Hepatocyte (in vitro differentiated cells): ENCODE measurements around the gene LSM11. TPM values are rescaled to one million over a fixed set of nuclear protein-coding genes. Genes with fewer than 3 reads are reported as not detected.

Source experiments
- DNase-seq: peaks from one replicate; pipeline ENCODE4 v3.0.0-alpha.2; 2016; ENCODE audit warnings: low spot score
- H2AFZ ChIP-seq: fragments of 200-600 bp; sonication (generic); 2 replicates; pipeline ENCODE4 v1.6.0; 2016; ENCODE audit warnings: antibody characterized with exemption, mild to moderate bottlenecking
- H3K27ac ChIP-seq: fragments of 200-600 bp; sonication (generic); 2 replicates; pipeline ENCODE4 v1.5.1; 2016; ENCODE audit warnings: mild to moderate bottlenecking
- H3K27me3 ChIP-seq: fragments of 200-600 bp; sonication (generic); 2 replicates; pipeline ENCODE4 v1.6.1; 2016
- H3K36me3 ChIP-seq: fragments of 200-600 bp; sonication (generic); replicated peaks from 2 replicates; pipeline ENCODE4 v1.5.1; 2016; ENCODE audit warnings: low read depth; ENCODE audit not compliant: insufficient read depth
- H3K4me1 ChIP-seq: fragments of 200-600 bp; sonication (generic); 2 replicates; pipeline ENCODE4 v1.5.1; 2016; ENCODE audit warnings: mild to moderate bottlenecking, moderate library complexity; ENCODE audit not compliant: insufficient read depth
- H3K4me2 ChIP-seq: fragments of 200-600 bp; sonication (generic); 2 replicates; pipeline ENCODE4 v1.6.0; 2016
- H3K4me3 ChIP-seq: fragments of 200-600 bp; sonication (generic); 2 replicates; pipeline ENCODE4 v1.5.1; 2016; ENCODE audit warnings: mild to moderate bottlenecking
- H3K79me2 ChIP-seq: fragments of 200-600 bp; sonication (generic); 2 replicates; pipeline ENCODE4 v1.6.0; 2017; ENCODE audit warnings: mild to moderate bottlenecking
- H3K9me2 ChIP-seq: fragments of 200-600 bp; sonication (generic); replicated peaks from 2 replicates; pipeline ENCODE4 v1.6.0; 2017; ENCODE audit warnings: mild to moderate bottlenecking; ENCODE audit not compliant: insufficient read depth
- H3K9me3 ChIP-seq: fragments of 200-600 bp; sonication (generic); 2 replicates; pipeline ENCODE4 v1.5.1; 2016; ENCODE audit warnings: low read depth, mild to moderate bottlenecking
- H4K20me1 ChIP-seq: fragments of 200-600 bp; sonication (generic); 2 replicates; pipeline ENCODE4 v1.6.0; 2016; ENCODE audit warnings: mild to moderate bottlenecking; ENCODE audit not compliant: insufficient read depth, poor library complexity, severe bottlenecking
- CTCF ChIP-seq: fragments of 200-600 bp; sonication (generic); IDR thresholded peaks from 2 replicates; pipeline ENCODE4 v1.5.1; 2016; ENCODE audit warnings: antibody characterized with exemption, mild to moderate bottlenecking; ENCODE audit not compliant: poor library complexity
- EZH2 ChIP-seq: fragments of 200-600 bp; sonication (generic); IDR thresholded peaks from 2 replicates; pipeline ENCODE4 v1.6.1; 2016; ENCODE audit warnings: antibody characterized with exemption, mild to moderate bottlenecking, borderline replicate concordance
- EZH2phosphoT487 ChIP-seq: fragments of 200-600 bp; sonication (generic); IDR thresholded peaks from one replicate; pipeline ENCODE4 v1.6.1; 2018; ENCODE audit warnings: antibody characterized with exemption, mild to moderate bottlenecking, low read depth, moderate library complexity; ENCODE audit not compliant: unreplicated experiment, severe bottlenecking
- WGBS: methylation state at CpG from one replicate; pipeline ENCODE4 v1.1.6; 2016; ENCODE audit warnings: low lambda C conversion rate; ENCODE audit errors: missing lambda C conversion rate; 5-methylcytosine and 5-hydroxymethylcytosine counted together
- polyA plus RNA-seq: library from polyadenylated mRNA; unstranded; fragments of >200 nt; fragmentation: Nextera tagmentation; extraction: Ambion mirVana; gene quantifications from 2 replicates; pipeline ENCODE4 v1.2.1, GENCODE V29; 2016
- total RNA-seq: library from RNA; depleted of rRNA; stranded (reverse); fragments of >200 nt; gene quantifications from 2 replicates; pipeline ENCODE4 v1.2.3, GENCODE V29; 2014

The LSM11 gene
- total and polyA plus RNA-seq, 2 experiments from 2014 or later: 2.1 to 6.4 TPM

GRCh38 chr5:157770665-157771064, 27.2 kb downstream of the LSM11 start:
- WGBS: 92% methylated on average over 4 of the region's 4 CpGs
- Histone ChIP-seq H3K9me3 (no peaks in the 10 kb centered on the region), H3K9me2 (no peaks in the 10 kb centered on the region), H4K20me1 (no peaks in the 10 kb centered on the region), H3K4me3 (no peak overlapping the region), H3K4me2 (no peak overlapping the region), H3K27ac (no peak overlapping the region), H3K79me2 (no peaks in the 10 kb centered on the region), H3K36me3 (no peaks in the 10 kb centered on the region), H3K4me1 (no peaks in the 10 kb centered on the region), H3K27me3 (no peaks in the 10 kb centered on the region), H2AFZ (no peak overlapping the region)
- TF ChIP-seq EZH2 (no peak), EZH2phosphoT487 (no peak), CTCF (no peak)
- no peak for DNase-seq

GRCh38 chr5:157772127-157772526, 28.6 kb downstream of the LSM11 start:
- Histone ChIP-seq H3K9me2 (no peaks in the 10 kb centered on the region), H2AFZ (no peak overlapping the region), H4K20me1 (no peaks in the 10 kb centered on the region), H3K4me1 (no peaks in the 10 kb centered on the region), H3K9me3 (no peaks in the 10 kb centered on the region), H3K27me3 (no peaks in the 10 kb centered on the region), H3K4me2 (no peak overlapping the region), H3K4me3 (no peak overlapping the region), H3K27ac (no peak overlapping the region), H3K36me3 (no peaks in the 10 kb centered on the region), H3K79me2 (no peaks in the 10 kb centered on the region)
- 70% methylated on average over 10 of the region's 10 CpGs for WGBS
- TF ChIP-seq EZH2 (no peak), CTCF (no peak), EZH2phosphoT487 (no peak)
- no peak for DNase-seq

- Histone ChIP-seq H3K27ac (no peak overlapping the region), H3K36me3 (no peaks in the 10 kb centered on the region), H3K4me1 (no peaks in the 10 kb centered on the region), H3K27me3 (no peaks in the 10 kb centered on the region), H3K4me2 (no peak overlapping the region), H3K79me2 (no peaks in the 10 kb centered on the region), H3K9me2 (no peaks in the 10 kb centered on the region), H3K4me3 (no peak overlapping the region), H3K9me3 (no peaks in the 10 kb centered on the region), H4K20me1 (no peaks in the 10 kb centered on the region), H2AFZ (no peak overlapping the region)
- peak; percentile 19 for DNase-seq
- no peak for TF ChIP-seq EZH2phosphoT487
- 58% methylated on average over 8 of the region's 8 CpGs for WGBS
Observed at GRCh38 chr5:157778121-157778805, 34.8 kb downstream of the LSM11 start.

- no peaks in the 10 kb centered on the region for H3K9me3 ChIP-seq
- TF ChIP-seq EZH2: no peak
- TF ChIP-seq EZH2phosphoT487: no peak
- no peak for TF ChIP-seq CTCF
- H3K27me3 ChIP-seq: no peaks in the 10 kb centered on the region
- H3K79me2 ChIP-seq: no peaks in the 10 kb centered on the region
- no peaks in the 10 kb centered on the region for H4K20me1 ChIP-seq
- no peak for DNase-seq
- no peak overlapping the region for H3K27ac ChIP-seq
- WGBS: 91% methylated on average over 6 of the region's 6 CpGs
- H3K9me2 ChIP-seq: no peaks in the 10 kb centered on the region
- no peak overlapping the region for H3K4me2 ChIP-seq
- no peaks in the 10 kb centered on the region for H3K4me1 ChIP-seq
- no peak overlapping the region for H3K4me3 ChIP-seq
- H3K36me3 ChIP-seq: no peaks in the 10 kb centered on the region
- no peak overlapping the region for H2AFZ ChIP-seq
Observed at GRCh38 chr5:157779221-157779620, 35.7 kb downstream of the LSM11 start.
